ENCODE data around the gene SPARC. TPM values are rescaled to one million over a fixed set of nuclear protein-coding genes. Genes with fewer than 3 reads are reported as not detected.
A peak's percentile ranks its signal among the peaks of the same experiment; 100 is the strongest.

The SPARC gene
- total RNA-seq, 1 donor from 2014 or later, result 92.5 TPM

DNA sequence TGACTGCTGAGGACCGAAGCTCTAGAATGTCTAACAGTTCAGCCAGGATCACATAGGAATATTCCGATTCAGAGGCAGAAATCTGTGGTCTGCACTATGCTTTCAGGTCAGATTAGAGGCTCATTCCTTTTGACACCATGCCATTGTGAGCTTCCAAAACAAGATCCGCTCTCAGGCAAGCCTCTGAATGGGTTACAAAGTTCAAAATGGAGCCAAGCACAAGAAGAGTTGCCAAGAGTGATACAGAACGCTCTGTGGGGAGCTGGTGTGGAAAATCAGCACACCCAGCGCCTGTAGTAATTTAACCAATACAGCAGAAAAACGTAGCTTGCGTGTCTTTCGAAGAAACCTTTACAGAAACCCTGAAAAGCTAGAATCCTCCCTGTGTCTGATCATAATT is 62.2 kb downstream of the SPARC start:
- peak in 1 of 2 donors; percentile 12 for DNase-seq (ENCODE audit: low read depth in 2 of 2)

DNA sequence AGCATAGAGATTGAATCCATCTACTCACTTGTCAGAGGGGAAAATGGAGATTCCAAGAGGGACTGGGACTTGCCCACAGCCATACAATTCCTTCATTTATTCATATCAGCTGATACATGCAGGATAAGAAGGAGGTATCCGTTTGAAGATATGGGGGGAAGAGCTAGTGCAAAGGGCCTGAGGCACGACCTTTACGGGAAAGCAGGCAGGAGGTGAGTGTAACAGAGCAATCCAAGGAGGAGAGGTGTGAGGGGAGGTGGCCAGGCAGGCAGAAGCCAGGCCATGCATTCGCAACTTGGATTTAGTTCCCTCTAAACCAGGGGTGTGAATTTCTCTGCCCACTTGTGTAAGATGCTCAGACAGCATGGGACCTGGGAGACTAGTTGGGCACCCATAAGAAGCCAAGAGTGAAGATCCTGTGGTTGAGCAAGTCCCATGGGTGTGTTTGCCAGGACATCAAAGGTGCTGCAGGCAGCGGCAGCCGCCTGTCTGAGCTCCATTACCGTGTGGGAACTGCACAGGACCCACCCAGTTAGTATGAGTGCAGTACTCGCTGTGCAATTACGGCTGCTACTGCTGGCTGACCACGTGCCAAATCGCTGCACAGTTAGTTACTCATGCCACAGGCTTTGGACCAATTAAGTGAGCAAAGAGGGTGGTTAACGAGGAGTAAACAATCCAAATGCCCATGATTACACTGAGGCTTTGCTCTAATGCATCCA is 64.2 kb downstream of the SPARC start:
- no peak for DNase-seq (ENCODE audit: low read depth in 2 of 2)

DNA sequence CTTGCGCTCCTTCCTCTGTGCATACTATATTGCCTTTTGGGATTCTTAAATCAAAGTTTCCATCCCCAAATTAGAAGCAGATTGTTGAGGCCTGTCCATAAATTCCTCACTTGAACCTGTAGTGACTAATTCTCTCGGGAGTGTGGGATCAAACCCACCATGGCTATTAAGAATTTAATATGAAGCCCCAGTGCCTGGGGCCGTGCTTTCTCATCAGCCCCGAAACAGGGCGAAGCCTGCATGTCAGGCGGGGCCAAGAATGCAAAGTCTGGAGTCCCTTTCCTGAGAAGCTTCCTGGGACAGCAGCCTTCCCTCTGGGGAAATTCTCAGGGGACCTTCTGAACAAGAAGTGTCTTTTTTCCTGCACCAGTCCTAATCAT is 66.3 kb downstream of the SPARC start:
- no peak for DNase-seq (ENCODE audit: low read depth in 2 of 2)

DNA sequence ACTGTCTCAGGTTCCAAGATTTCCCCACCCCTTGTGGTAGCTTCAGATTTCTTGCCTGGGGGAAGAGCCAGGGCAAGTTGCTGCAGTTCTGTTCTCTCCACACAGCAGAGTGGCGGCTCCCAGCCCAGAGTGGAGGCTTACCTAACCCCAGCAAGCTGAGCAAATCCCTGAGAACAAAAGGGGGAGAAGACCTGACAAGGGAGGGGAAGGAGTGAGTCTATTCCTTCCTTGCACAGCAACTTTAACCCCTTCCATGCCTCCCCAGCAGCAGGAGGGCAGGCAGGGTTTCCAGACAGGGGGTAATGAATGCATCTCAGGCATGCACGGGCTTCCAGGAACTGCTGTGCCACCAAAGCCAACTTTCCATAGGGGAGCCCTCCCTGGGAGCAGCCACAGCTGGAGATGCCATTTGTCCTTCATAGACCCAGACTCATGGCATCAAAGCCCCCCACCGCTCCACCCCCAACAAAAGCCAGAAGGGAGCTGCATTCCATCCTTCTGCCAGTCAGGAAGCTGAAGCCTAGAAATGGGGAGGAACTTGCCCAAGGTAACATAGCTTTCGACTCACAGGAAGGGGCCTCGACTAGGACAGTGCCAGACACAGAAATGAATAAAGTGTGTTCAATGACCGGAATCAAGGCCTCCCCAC is 66.8 kb downstream of the SPARC start:
- DNase-seq (ENCODE audit: low read depth in 2 of 2), result no peak

DNA sequence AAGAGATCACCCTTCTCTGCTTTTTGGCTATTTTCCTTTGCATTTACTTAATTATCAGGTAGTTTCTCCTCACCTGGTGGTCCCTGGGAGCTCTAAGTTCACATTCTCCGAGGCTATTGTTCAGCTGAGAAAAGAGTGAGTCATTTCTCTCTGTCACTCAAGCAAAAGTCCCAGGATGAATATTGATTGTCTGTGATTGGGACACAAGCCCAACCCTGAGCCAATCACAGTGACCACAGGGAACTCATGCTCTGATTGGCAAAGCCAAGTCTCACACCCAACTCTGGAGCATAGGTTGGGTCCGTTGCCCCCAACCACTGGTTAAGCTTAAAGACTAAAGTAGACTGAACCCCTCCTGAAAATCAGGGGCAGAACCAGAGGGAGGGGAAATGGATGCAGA is 67.8 kb downstream of the SPARC start:
- DNase-seq (ENCODE audit: low read depth in 2 of 2), result no peak

DNA sequence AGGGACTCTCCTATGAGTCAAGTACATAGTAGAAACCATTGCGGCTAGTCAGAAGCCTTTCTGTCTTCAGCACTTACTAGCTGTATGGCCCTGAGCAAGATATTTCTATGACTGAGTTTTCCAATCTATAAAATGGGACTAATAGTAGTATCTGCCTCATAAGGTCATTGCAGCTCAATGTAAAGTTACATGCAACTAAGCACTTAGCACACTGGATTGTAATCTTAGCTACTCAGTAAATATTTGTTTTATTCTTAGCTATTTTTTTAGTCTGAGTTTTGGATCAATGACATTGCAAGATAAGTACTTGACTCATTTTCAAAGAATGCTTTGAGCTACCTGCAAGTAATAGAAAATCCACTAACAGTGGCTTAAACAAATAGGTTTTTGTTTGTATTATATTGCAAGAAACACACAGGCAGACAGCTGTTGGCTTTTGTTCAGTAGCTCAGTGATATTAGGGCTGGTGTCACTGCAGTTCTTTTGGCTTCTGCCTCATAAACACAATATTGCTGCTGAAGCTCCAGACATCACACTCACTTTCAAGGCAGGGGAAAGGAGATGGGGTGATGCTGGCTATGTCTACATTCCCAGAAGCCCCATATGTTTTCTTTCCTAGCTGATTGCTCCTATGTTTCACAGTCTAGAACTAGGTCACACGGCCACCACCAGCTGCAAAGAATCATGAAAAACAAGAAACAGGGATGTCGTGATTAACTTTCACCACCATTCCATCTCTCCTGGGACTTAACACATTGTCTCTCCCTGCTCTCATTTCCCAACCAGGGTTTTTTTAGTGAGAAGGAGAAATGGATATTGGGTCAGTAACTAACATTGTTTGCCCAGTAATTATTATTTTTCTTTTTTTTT is 68.6 kb downstream of the SPARC start:
- no peak for DNase-seq (ENCODE audit: low read depth in 2 of 2)

DNA sequence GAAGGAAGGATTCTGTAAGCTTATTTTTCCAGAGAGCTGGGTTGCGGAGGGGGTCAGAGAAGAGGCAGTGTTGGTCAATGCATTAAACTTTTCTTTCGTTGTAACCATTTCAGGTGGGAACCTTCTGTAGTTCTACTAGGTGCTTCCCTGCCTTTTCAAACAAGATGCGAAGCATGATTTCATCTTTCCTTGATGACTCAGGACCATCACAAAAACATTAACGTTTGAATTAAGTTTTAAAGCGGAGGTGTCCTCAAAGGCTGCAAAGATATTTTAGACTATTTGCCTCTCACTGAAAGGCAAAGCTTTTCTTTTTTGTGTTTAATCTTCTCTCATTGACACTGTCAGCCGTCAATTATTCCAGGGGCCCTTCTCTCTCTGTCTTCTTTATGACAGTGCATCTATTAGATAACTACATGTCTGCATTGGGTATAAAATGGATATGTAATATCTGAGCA is 69.3 kb downstream of the SPARC start:
- no peak for DNase-seq (ENCODE audit: low read depth in 2 of 2)

DNA sequence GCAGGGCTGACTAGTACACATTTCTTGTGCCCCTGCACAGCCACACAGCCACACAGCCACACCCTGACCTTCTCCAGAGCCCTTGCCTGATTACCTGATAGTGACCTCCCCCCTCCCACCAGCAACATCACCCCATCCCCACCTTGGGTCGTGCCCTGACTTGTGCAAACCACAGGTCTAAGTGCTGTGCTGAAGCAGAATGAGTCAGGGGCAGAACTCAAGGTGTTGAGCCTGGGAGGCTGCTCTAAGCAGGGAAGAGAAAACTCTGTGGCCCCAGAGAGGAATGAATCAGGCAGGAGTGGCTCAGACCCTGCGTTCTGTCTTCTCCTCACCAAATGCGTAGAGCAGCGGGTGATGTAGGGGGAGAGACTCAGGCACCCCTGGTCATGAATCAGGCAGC is 71.3 kb downstream of the SPARC start:
- no peak for DNase-seq (ENCODE audit: low read depth in 2 of 2)

DNA sequence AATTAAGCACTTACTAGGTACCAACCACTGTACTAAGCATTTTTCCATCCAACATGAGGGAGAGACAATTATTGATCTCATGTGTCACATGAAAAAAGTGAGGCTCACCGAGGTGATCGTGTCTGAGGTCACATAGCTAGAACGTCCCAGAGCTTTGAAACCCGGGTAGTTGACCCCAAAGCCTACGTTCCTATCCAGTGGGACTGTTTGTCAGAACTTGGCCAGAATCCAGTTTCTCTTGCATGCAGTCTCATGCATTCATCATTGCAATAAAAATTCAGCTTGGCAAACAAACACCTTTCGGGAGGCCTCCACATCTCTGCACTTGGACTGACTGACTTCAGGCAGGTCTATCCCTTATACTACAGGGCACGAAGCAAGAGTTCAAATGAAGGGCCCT is 72.2 kb downstream of the SPARC start:
- no peak for DNase-seq (ENCODE audit: low read depth in 2 of 2)

DNA sequence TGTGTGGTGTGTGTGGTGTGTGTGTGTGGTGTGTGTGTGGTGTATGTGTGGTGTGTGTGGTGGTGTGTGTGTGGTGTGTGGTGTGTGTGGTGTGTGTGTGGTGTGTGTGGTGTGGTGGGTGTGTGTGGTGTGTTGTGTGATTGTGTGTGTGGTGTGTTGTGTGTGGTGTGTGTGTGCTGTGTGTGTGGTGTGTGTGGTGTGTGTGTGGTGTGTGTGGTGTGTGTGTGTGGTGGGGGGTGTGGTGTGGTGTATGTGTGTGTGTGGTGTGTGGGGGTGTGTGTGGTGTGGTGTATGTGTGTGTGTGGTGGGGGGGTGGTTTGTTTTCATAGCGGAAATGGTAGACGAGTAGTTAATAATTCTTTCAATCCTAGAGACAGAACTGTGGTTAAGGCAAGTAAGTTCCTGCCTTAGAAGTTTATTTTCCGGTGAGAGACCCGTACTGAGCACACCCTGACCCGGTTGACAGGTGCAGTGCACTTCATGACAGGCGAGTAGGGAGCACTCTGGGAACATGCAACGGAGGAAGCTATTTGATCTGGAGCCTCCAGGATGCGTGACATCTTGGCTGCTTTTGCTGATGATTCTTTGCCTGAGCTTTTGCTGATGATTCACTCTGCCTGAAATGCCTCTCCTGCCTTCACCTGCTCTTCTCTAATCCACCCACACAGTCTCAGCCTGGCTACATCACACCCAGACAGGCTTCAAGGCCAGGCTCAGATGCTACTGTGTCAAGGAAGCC is 73.9 kb downstream of the SPARC start:
- no peak for DNase-seq (ENCODE audit: low read depth in 2 of 2)

DNA sequence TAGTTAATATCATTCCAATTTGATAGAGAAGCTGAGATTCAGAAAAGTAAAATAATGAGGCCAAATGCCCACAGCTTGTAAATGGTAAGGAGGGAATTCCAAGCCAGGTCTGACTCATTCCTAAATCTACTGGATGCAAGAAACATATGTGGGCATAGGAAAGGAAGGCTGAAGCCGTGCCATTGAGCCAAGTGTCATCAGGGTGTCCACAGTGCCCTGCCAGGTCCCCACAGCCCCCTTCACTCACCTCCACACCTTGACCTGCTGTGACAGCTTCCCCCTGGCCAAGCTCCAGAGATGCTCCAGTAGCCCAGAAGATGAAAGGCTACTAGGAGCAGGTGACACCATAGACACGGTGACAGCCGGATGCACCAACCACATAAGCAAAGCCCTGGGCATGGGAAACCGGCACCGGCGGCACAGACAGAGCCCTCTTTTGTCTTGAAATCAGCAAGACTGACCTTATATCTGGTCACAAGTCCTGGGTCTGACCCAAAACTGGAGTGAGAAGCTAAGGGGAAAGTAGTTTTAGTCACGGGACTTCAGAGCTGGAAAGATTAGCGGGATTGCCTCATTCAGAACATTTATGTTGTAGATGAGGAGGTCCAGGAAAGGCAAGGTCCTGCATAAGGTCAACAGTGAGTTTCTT is 75.5 kb downstream of the SPARC start:
- no peak for DNase-seq (ENCODE audit: low read depth in 2 of 2)

Other genes with a start within 250 kb of the SPARC start
- gene SLC36A1, start 239.3 kb downstream of the SPARC start, total RNA-seq, result 1.4 and 1.5 TPM in 2 replicates
- gene FAT2, start 95.6 kb downstream of the SPARC start, total RNA-seq, result not detected in 2 replicates
- 57.8 and 64.1 TPM in 2 replicates for gene ATOX1, start 71.7 kb upstream of the SPARC start, total RNA-seq
- 99.2 and 158 TPM in 2 replicates for gene G3BP1, start 85.0 kb upstream of the SPARC start, total RNA-seq
- gene GLRA1, start 237.9 kb upstream of the SPARC start, total RNA-seq, result not detected in 2 replicates

Measured in lung microvascular endothelial cell (primary cell).